ENCODE measurements around the gene RCAN3. TPM values are rescaled to one million over a fixed set of nuclear protein-coding genes. Genes with fewer than 3 reads are reported as not detected.

Gene RCAN3
- total and polyA plus RNA-seq, 2 of the 13 experiments (the other 11 are each of a cell fraction or from before 2014, with no cell fraction given): 12.2 to 13.3 TPM

DNA sequence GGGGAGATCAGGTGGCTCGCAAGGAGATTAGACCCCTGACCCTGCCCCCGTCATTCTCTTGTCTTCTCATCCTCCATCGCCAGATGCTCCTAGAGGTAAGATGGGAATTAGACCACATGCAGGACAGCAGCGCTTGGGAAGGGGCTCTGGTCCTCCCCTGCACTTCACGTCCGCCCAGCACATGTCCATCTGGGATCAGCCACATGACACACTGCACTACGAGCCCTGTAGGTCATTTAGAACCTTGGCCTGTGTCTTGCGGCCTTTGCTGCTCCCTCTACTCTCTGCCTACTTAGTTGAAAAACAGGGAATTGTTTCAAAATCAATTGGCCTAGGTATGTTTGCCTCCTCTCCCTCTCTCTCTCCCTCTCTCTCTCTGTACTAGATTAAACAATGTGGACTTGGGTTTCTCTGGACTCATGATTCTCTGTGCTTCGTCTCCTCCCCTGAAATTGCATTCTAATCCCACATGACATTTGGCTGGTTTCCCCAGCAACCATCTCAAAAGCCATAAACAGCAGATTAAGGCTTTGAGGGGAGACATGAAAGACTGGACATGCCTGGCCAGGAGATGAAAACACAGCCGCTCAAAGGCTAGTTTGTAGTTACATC lies 49.4 kb downstream of the RCAN3 start (continued):
- TF ChIP-seq ZFAT (CRISPR knock-in tag; conservative IDR thresholded peaks at IDR 0.05): no peak
- TF ChIP-seq, protein P1, sequence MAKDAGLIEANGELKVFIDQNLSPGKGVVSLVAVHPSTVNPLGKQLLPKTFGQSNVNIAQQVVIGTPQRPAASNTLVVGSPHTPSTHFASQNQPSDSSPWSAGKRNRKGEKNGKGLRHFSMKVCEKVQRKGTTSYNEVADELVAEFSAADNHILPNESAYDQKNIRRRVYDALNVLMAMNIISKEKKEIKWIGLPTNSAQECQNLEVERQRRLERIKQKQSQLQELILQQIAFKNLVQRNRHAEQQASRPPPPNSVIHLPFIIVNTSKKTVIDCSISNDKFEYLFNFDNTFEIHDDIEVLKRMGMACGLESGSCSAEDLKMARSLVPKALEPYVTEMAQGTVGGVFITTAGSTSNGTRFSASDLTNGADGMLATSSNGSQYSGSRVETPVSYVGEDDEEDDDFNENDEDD (CRISPR knock-in tag; IDR thresholded peaks at IDR 0.05; ENCODE audit: borderline replicate concordance): peak; percentile 78; the same call in 1 of the 2 replicates
- no peak for TF ChIP-seq MAF1 (CRISPR knock-in tag; IDR thresholded peaks at IDR 0.05; ENCODE audit: borderline replicate concordance)
- peak; percentile 25; the same call in 1 of the 2 replicates for TF ChIP-seq ZNF121 (CRISPR knock-in tag; IDR thresholded peaks at IDR 0.05)
- TF ChIP-seq KLF11 (CRISPR knock-in tag; IDR thresholded peaks at IDR 0.05): no peak; the same call in 1 of the 2 replicates
- no peak for TF ChIP-seq KAT7 (CRISPR knock-in tag; IDR thresholded peaks at IDR 0.05; ENCODE audit: borderline replicate concordance)
- TF ChIP-seq DMAP1 (CRISPR knock-in tag; IDR thresholded peaks at IDR 0.05): no peak
- TF ChIP-seq, protein P2, sequence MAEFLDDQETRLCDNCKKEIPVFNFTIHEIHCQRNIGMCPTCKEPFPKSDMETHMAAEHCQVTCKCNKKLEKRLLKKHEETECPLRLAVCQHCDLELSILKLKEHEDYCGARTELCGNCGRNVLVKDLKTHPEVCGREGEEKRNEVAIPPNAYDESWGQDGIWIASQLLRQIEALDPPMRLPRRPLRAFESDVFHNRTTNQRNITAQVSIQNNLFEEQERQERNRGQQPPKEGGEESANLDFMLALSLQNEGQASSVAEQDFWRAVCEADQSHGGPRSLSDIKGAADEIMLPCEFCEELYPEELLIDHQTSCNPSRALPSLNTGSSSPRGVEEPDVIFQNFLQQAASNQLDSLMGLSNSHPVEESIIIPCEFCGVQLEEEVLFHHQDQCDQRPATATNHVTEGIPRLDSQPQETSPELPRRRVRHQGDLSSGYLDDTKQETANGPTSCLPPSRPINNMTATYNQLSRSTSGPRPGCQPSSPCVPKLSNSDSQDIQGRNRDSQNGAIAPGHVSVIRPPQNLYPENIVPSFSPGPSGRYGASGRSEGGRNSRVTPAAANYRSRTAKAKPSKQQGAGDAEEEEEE (CRISPR knock-in tag; IDR thresholded peaks at IDR 0.05; ENCODE audit: borderline replicate concordance): 0 out of 2 replicates have a peak, but pooled peaks have one; percentile 78
- TF ChIP-seq YEATS2 (CRISPR knock-in tag; IDR thresholded peaks at IDR 0.05; ENCODE audit: borderline replicate concordance): no peak
- no peak for TF ChIP-seq ATF1 (CRISPR knock-in tag; IDR thresholded peaks at IDR 0.05)
- TF ChIP-seq ARNT2 (CRISPR knock-in tag; IDR thresholded peaks at IDR 0.05; ENCODE audit: low read depth): no peak
- TF ChIP-seq NFE2L1 (CRISPR knock-in tag; IDR thresholded peaks at IDR 0.05; ENCODE audit: borderline replicate concordance): no peak
- TF ChIP-seq ZSCAN29 (CRISPR knock-in tag; conservative IDR thresholded peaks at IDR 0.05): peak; percentile 70; the same call in 1 of the 2 replicates
- TF ChIP-seq, protein P3, sequence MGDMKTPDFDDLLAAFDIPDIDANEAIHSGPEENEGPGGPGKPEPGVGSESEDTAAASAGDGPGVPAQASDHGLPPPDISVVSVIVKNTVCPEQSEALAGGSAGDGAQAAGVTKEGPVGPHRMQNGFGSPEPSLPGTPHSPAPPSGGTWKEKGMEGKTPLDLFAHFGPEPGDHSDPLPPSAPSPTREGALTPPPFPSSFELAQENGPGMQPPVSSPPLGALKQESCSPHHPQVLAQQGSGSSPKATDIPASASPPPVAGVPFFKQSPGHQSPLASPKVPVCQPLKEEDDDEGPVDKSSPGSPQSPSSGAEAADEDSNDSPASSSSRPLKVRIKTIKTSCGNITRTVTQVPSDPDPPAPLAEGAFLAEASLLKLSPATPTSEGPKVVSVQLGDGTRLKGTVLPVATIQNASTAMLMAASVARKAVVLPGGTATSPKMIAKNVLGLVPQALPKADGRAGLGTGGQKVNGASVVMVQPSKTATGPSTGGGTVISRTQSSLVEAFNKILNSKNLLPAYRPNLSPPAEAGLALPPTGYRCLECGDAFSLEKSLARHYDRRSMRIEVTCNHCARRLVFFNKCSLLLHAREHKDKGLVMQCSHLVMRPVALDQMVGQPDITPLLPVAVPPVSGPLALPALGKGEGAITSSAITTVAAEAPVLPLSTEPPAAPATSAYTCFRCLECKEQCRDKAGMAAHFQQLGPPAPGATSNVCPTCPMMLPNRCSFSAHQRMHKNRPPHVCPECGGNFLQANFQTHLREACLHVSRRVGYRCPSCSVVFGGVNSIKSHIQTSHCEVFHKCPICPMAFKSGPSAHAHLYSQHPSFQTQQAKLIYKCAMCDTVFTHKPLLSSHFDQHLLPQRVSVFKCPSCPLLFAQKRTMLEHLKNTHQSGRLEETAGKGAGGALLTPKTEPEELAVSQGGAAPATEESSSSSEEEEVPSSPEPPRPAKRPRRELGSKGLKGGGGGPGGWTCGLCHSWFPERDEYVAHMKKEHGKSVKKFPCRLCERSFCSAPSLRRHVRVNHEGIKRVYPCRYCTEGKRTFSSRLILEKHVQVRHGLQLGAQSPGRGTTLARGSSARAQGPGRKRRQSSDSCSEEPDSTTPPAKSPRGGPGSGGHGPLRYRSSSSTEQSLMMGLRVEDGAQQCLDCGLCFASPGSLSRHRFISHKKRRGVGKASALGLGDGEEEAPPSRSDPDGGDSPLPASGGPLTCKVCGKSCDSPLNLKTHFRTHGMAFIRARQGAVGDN (CRISPR knock-in tag; IDR thresholded peaks at IDR 0.05): peak; percentile 99
- TF ChIP-seq MYNN (CRISPR knock-in tag; IDR thresholded peaks at IDR 0.05; ENCODE audit: low read depth): no peak
- TF ChIP-seq, protein P4, sequence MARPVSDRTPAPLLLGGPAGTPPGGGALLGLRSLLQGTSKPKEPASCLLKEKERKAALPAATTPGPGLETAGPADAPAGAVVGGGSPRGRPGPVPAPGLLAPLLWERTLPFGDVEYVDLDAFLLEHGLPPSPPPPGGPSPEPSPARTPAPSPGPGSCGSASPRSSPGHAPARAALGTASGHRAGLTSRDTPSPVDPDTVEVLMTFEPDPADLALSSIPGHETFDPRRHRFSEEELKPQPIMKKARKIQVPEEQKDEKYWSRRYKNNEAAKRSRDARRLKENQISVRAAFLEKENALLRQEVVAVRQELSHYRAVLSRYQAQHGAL (CRISPR knock-in tag; IDR thresholded peaks at IDR 0.05; ENCODE audit: not compliant biosample characterization): no peak
- TF ChIP-seq HNF4G (IDR thresholded peaks at IDR 0.05; ENCODE audit: borderline replicate concordance, low read depth, low read length): peak; percentile 75
- peak; percentile 25; the same call in 1 of the 2 replicates for TF ChIP-seq HNF4G (CRISPR knock-in tag; IDR thresholded peaks at IDR 0.05; ENCODE audit: borderline replicate concordance, low read depth)
- no peak for TF ChIP-seq ARNT (IDR thresholded peaks at IDR 0.05)
- TF ChIP-seq, protein P5, sequence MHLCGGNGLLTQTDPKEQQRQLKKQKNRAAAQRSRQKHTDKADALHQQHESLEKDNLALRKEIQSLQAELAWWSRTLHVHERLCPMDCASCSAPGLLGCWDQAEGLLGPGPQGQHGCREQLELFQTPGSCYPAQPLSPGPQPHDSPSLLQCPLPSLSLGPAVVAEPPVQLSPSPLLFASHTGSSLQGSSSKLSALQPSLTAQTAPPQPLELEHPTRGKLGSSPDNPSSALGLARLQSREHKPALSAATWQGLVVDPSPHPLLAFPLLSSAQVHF (CRISPR knock-in tag; IDR thresholded peaks at IDR 0.05): no peak
- TF ChIP-seq MAFK (conservative IDR thresholded peaks at IDR 0.05 in 1 of 2, IDR thresholded peaks at IDR 0.05 in 1 of 2; ENCODE audit: low read length in 2 of 2): no peak

All from HepG2 (cell line).